ENCODE results near the gene HOXC11.

GRCh38 chr12:53958128-53958527 is 14.8 kb upstream of the HOXC11 start:
- no peak for TF ChIP-seq CTCF (IDR thresholded peaks at IDR 0.05)
- no peak for TF ChIP-seq POLR2A (IDR thresholded peaks at IDR 0.05)

Data from esophagus squamous epithelium (tissue), 4 donors.